HUES6 (cell line): ENCODE data around the gene ENPP1.

Experiments used
- H3K27ac ChIP-seq: 2 replicates; pipeline ENCODE4 v1.7.0; 2013; ENCODE audit warnings: low read depth, mild to moderate bottlenecking, low read length, inconsistent platforms
- H3K27me3 ChIP-seq: 2 replicates; pipeline ENCODE4 v1.6.1; 2013; ENCODE audit warnings: low read length; ENCODE audit not compliant: control insufficient read depth, insufficient read depth
- H3K36me3 ChIP-seq: 2 replicates; pipeline ENCODE4 v1.6.1; 2013; ENCODE audit warnings: low read length; ENCODE audit not compliant: control insufficient read depth, insufficient read depth
- H3K4me1 ChIP-seq: 2 replicates; pipeline ENCODE4 v1.6.1; 2013; ENCODE audit warnings: low read length; ENCODE audit not compliant: control insufficient read depth, insufficient read depth
- H3K4me3 ChIP-seq: 2 replicates; pipeline ENCODE4 v1.5.1; 2013; ENCODE audit warnings: low read depth, low read length
- H3K9ac ChIP-seq: one replicate; pipeline ENCODE4 v1.6.1; 2013; ENCODE audit warnings: mild to moderate bottlenecking, low read length
- H3K9me3 ChIP-seq: 2 replicates; pipeline ENCODE4 v1.6.1; 2013; ENCODE audit warnings: low read depth, low read length; ENCODE audit not compliant: control insufficient read depth, insufficient read depth

Gene ENPP1

GRCh38 chr6:131769385-131770141, 38.3 kb upstream of the ENPP1 start:
- Histone ChIP-seq H3K4me3 (no peak overlapping the region), H3K27me3 (peaks cover 7% of the 10 kb centered on the region; the same call in 1 of the 2 replicates), H3K27ac (no peak overlapping the region), H3K36me3 (no peaks in the 10 kb centered on the region), H3K9me3 (no peaks in the 10 kb centered on the region), H3K9ac (no peak overlapping the region), H3K4me1 (peaks cover 13% of the 10 kb centered on the region; the same call in 1 of the 2 replicates)

GRCh38 chr6:131770776-131771175, 37.0 kb upstream of the ENPP1 start:
- Histone ChIP-seq H3K4me3 (no peak overlapping the region), H3K36me3 (no peaks in the 10 kb centered on the region), H3K27me3 (peaks cover 7% of the 10 kb centered on the region; the same call in 1 of the 2 replicates), H3K9me3 (no peaks in the 10 kb centered on the region), H3K9ac (no peak overlapping the region), H3K4me1 (0 out of 2 replicates have a peak, but pooled peaks cover 7% of the 10 kb centered on the region), H3K27ac (no peak overlapping the region)

GRCh38 chr6:131773284-131773950, 34.4 kb upstream of the ENPP1 start:
- Histone ChIP-seq H3K9ac (no peak overlapping the region), H3K4me3 (no peak overlapping the region), H3K27ac (no peak overlapping the region), H3K4me1 (0 out of 2 replicates have a peak, but pooled peaks cover 7% of the 10 kb centered on the region), H3K27me3 (peaks cover 7% of the 10 kb centered on the region; the same call in 1 of the 2 replicates), H3K36me3 (no peaks in the 10 kb centered on the region), H3K9me3 (no peaks in the 10 kb centered on the region)

GRCh38 chr6:131775886-131776285, 31.9 kb upstream of the ENPP1 start:
- Histone ChIP-seq H3K27me3 (peaks cover 4% of the 10 kb centered on the region; the same call in 1 of the 2 replicates), H3K4me1 (0 out of 2 replicates have a peak, but pooled peaks cover 7% of the 10 kb centered on the region), H3K27ac (no peak overlapping the region), H3K9me3 (no peaks in the 10 kb centered on the region), H3K4me3 (no peak overlapping the region), H3K36me3 (no peaks in the 10 kb centered on the region), H3K9ac (no peak overlapping the region)

GRCh38 chr6:131776985-131777384, 30.8 kb upstream of the ENPP1 start:
- Histone ChIP-seq H3K9ac (no peak overlapping the region), H3K27ac (no peak overlapping the region), H3K4me3 (no peak overlapping the region), H3K4me1 (0 out of 2 replicates have a peak, but pooled peaks cover 7% of the 10 kb centered on the region), H3K36me3 (no peaks in the 10 kb centered on the region), H3K27me3 (no peaks in the 10 kb centered on the region), H3K9me3 (no peaks in the 10 kb centered on the region)

- no peaks in the 10 kb centered on the region for H3K36me3 ChIP-seq
- H3K9ac ChIP-seq: no peak overlapping the region
- H3K9me3 ChIP-seq: no peaks in the 10 kb centered on the region
- H3K4me3 ChIP-seq: no peak overlapping the region
- H3K4me1 ChIP-seq: 0 out of 2 replicates have a peak, but pooled peaks cover 3% of the 10 kb centered on the region
- no peaks in the 10 kb centered on the region for H3K27me3 ChIP-seq
- H3K27ac ChIP-seq: no peak overlapping the region
Measured at GRCh38 chr6:131778169-131778568, 29.7 kb upstream of the ENPP1 start.

- Histone ChIP-seq H3K9ac (no peak overlapping the region), H3K36me3 (no peaks in the 10 kb centered on the region), H3K4me1 (no peaks in the 10 kb centered on the region), H3K27me3 (no peaks in the 10 kb centered on the region), H3K9me3 (no peaks in the 10 kb centered on the region), H3K4me3 (no peak overlapping the region), H3K27ac (no peak overlapping the region)
Measured at GRCh38 chr6:131779304-131779703, 28.5 kb upstream of the ENPP1 start.

GRCh38 chr6:131780600-131780999, 27.2 kb upstream of the ENPP1 start:
- Histone ChIP-seq H3K9ac (no peak overlapping the region), H3K4me3 (no peak overlapping the region), H3K9me3 (no peaks in the 10 kb centered on the region), H3K4me1 (no peaks in the 10 kb centered on the region), H3K27ac (no peak overlapping the region), H3K27me3 (no peaks in the 10 kb centered on the region), H3K36me3 (no peaks in the 10 kb centered on the region)

GRCh38 chr6:131781687-131782086, 26.1 kb upstream of the ENPP1 start:
- H3K27ac ChIP-seq: no peak overlapping the region
- no peaks in the 10 kb centered on the region for H3K9me3 ChIP-seq
- no peak overlapping the region for H3K9ac ChIP-seq
- H3K4me3 ChIP-seq: no peak overlapping the region
- H3K36me3 ChIP-seq: no peaks in the 10 kb centered on the region
- H3K4me1 ChIP-seq: no peaks in the 10 kb centered on the region
- no peaks in the 10 kb centered on the region for H3K27me3 ChIP-seq

GRCh38 chr6:131782764-131783163, 25.1 kb upstream of the ENPP1 start:
- H3K4me1 ChIP-seq: no peaks in the 10 kb centered on the region
- H3K27ac ChIP-seq: no peak overlapping the region
- no peak overlapping the region for H3K9ac ChIP-seq
- no peak overlapping the region for H3K4me3 ChIP-seq
- no peaks in the 10 kb centered on the region for H3K36me3 ChIP-seq
- no peaks in the 10 kb centered on the region for H3K27me3 ChIP-seq
- H3K9me3 ChIP-seq: no peaks in the 10 kb centered on the region

GRCh38 chr6:131784561-131784960, 23.3 kb upstream of the ENPP1 start:
- Histone ChIP-seq H3K36me3 (no peaks in the 10 kb centered on the region), H3K4me1 (0 out of 2 replicates have a peak, but pooled peaks cover 3% of the 10 kb centered on the region), H3K27me3 (no peaks in the 10 kb centered on the region), H3K4me3 (no peak overlapping the region), H3K9me3 (no peaks in the 10 kb centered on the region), H3K27ac (no peak overlapping the region), H3K9ac (no peak overlapping the region)
